Vagina (tissue), 2 donors: ENCODE data around the gene MPHOSPH9. TPM values are rescaled to one million over a fixed set of nuclear protein-coding genes. Genes with fewer than 3 reads are reported as not detected.

Experiments used
- DNase-seq, 2 donors: peaks; one replicate each; pipeline ENCODE4 v3.0.0-alpha.2; 2017; ENCODE audit errors: extremely low spot score in 2 of 2
- H3K27ac ChIP-seq: fragments of 200-600 bp; sonication (generic); one replicate; pipeline ENCODE4 v1.5.1; 2019
- H3K27me3 ChIP-seq: fragments of 200-600 bp; sonication (generic); one replicate; pipeline ENCODE4 v1.5.1; 2019
- H3K36me3 ChIP-seq, 2 donors: fragments of 200-600 bp; sonication (generic); one replicate each; pipeline ENCODE4 v1.5.1; 2017 to 2019
- H3K4me1 ChIP-seq: fragments of 200-600 bp; sonication (generic); one replicate; pipeline ENCODE4 v1.5.1; 2019
- H3K4me3 ChIP-seq, 2 donors: fragments of 200-600 bp; sonication (generic); 1 replicate in 1 of 2; 2 replicates in 1 of 2; pipeline ENCODE4 v1.5.1; 2016 to 2019
- H3K9me3 ChIP-seq: fragments of 200-600 bp; sonication (generic); one replicate; pipeline ENCODE4 v1.5.1; 2019
- POLR2A ChIP-seq, 2 donors: fragments of 450-650 bp; IDR thresholded peaks; one replicate each; pipeline ENCODE4 v1.6.1; 2017; ENCODE audit warnings: antibody characterized with exemption in 2 of 2, mild to moderate bottlenecking in 2 of 2, moderate library complexity in 2 of 2
- POLR2AphosphoS5 ChIP-seq, 2 donors: sonication (generic); formaldehyde crosslinking; IDR thresholded peaks; one replicate each; pipeline ENCODE4 v1.9.0; 2017; ENCODE audit warnings: antibody characterized with exemption in 2 of 2, mild to moderate bottlenecking in 2 of 2, low read depth in 1 of 2; ENCODE audit not compliant: insufficient read depth in 1 of 2
- intact Hi-C: fragments of 100-400 bp; cut with DNase I; formaldehyde crosslinking; loops from one replicate; pipeline ENCODE4 v1.15.1; 2023
- total RNA-seq: library from RNA; depleted of rRNA; stranded (reverse); fragments of >200 nt; gene quantifications from one replicate; pipeline ENCODE4 v1.2.3, GENCODE V29; 2016
- TF ChIP-seq, protein P1 (sequence below), 3 experiments: fragments of 450-650 bp in 2 of 3; fragments of 200-600 bp in 1 of 3; sonication (generic) in 1 of 3; IDR thresholded peaks; one replicate each; pipeline ENCODE4 v1.5.1; 2017 to 2019; ENCODE audit warnings: antibody characterized with exemption in 3 of 3, mild to moderate bottlenecking in 2 of 3, moderate library complexity in 2 of 3

Gene MPHOSPH9
- total RNA-seq, 1 donor from 2014 or later: 17.9 TPM

DNA sequence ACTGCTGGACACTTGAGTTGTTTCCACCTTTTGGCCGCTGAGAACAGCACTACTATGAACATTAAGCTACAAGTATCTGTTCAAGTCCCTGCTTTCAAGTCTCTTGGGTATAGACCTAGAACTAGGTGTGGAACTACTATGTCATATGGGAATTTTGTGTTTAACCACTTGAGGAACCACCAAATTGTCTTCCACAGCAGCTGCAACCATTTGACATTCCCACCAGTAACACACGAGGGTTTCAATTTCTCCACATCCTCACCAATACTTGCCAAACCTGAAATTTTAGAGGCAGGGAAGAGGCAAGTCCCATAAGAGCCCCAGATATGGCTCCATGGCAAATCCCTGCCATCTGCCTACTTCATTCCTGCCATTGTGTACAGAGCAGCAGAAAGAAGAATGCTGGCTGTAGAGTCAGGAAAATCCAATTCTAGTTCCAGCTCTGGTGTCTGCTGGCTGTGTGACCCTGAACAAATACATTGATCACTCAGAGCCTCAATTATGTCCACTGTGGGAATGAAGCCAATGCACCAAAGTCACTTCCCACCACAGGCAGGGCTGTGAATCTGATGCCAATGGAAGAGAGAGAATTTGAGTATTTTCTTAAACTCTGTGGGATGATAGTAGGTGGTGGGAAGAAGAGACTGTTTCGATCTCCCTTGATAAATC is 99.9 kb downstream of the MPHOSPH9 start:
- Histone ChIP-seq H3K4me3 (no peak overlapping the region), H3K9me3 (no peaks in the 10 kb centered on the region), H3K4me1 (peaks cover 22% of the 10 kb centered on the region), H3K27me3 (no peaks in the 10 kb centered on the region), H3K36me3 (no peaks in the 10 kb centered on the region), H3K27ac (no peak overlapping the region)
- TF ChIP-seq POLR2A (IDR thresholded peaks at IDR 0.05) (no peak), POLR2AphosphoS5 (IDR thresholded peaks at IDR 0.05; ENCODE audit: insufficient read depth in 1 of 2, low read depth in 1 of 2) (no peak)
- TF ChIP-seq, protein P1, sequence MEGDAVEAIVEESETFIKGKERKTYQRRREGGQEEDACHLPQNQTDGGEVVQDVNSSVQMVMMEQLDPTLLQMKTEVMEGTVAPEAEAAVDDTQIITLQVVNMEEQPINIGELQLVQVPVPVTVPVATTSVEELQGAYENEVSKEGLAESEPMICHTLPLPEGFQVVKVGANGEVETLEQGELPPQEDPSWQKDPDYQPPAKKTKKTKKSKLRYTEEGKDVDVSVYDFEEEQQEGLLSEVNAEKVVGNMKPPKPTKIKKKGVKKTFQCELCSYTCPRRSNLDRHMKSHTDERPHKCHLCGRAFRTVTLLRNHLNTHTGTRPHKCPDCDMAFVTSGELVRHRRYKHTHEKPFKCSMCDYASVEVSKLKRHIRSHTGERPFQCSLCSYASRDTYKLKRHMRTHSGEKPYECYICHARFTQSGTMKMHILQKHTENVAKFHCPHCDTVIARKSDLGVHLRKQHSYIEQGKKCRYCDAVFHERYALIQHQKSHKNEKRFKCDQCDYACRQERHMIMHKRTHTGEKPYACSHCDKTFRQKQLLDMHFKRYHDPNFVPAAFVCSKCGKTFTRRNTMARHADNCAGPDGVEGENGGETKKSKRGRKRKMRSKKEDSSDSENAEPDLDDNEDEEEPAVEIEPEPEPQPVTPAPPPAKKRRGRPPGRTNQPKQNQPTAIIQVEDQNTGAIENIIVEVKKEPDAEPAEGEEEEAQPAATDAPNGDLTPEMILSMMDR (IDR thresholded peaks at IDR 0.05): no peak
- DNase-seq: no peak
- intact Hi-C loops: no loop called here

- Histone ChIP-seq H3K4me3 (no peak overlapping the region), H3K4me1 (peaks cover 25% of the 10 kb centered on the region), H3K27me3 (no peaks in the 10 kb centered on the region), H3K9me3 (no peaks in the 10 kb centered on the region), H3K27ac (no peak overlapping the region), H3K36me3 (no peaks in the 10 kb centered on the region)
- no peak for TF ChIP-seq POLR2A (IDR thresholded peaks at IDR 0.05)
- TF ChIP-seq POLR2AphosphoS5 (IDR thresholded peaks at IDR 0.05; ENCODE audit: insufficient read depth in 1 of 2, low read depth in 1 of 2): no peak
- TF ChIP-seq, protein P1 (IDR thresholded peaks at IDR 0.05): no peak
- intact Hi-C loops: no loop called here
- no peak for DNase-seq
Measured at GRCh38 chr12:123131879-123132402, 101.0 kb downstream of the MPHOSPH9 start.

- H3K4me3 ChIP-seq: no peak overlapping the region
- DNase-seq: no peak
- TF ChIP-seq, protein P1 (IDR thresholded peaks at IDR 0.05): no peak
- TF ChIP-seq POLR2AphosphoS5 (IDR thresholded peaks at IDR 0.05; ENCODE audit: insufficient read depth in 1 of 2, low read depth in 1 of 2): no peak
- no peak for TF ChIP-seq POLR2A (IDR thresholded peaks at IDR 0.05)
- no peaks in the 10 kb centered on the region for H3K36me3 ChIP-seq
- no peak overlapping the region for H3K27ac ChIP-seq
- H3K4me1 ChIP-seq: peaks cover 31% of the 10 kb centered on the region
- no peaks in the 10 kb centered on the region for H3K9me3 ChIP-seq
- no peaks in the 10 kb centered on the region for H3K27me3 ChIP-seq
- intact Hi-C loops: no loop called here
Measured at GRCh38 chr12:123131291-123131832, 101.6 kb downstream of the MPHOSPH9 start.

- Histone ChIP-seq H3K4me3 (no peak overlapping the region), H3K36me3 (no peaks in the 10 kb centered on the region), H3K9me3 (no peaks in the 10 kb centered on the region), H3K27me3 (no peaks in the 10 kb centered on the region), H3K4me1 (peaks cover 40% of the 10 kb centered on the region), H3K27ac (no peak overlapping the region)
- TF ChIP-seq POLR2A (IDR thresholded peaks at IDR 0.05): no peak
- TF ChIP-seq, protein P1 (IDR thresholded peaks at IDR 0.05): no peak
- no peak for TF ChIP-seq POLR2AphosphoS5 (IDR thresholded peaks at IDR 0.05; ENCODE audit: insufficient read depth in 1 of 2, low read depth in 1 of 2)
- intact Hi-C loops: no loop called here
- DNase-seq: no peak
Measured at GRCh38 chr12:123129621-123130020, 103.3 kb downstream of the MPHOSPH9 start.

GRCh38 chr12:123127182-123127495 is 105.8 kb downstream of the MPHOSPH9 start:
- no peaks in the 10 kb centered on the region for H3K9me3 ChIP-seq
- no peaks in the 10 kb centered on the region for H3K27me3 ChIP-seq
- no peaks in the 10 kb centered on the region for H3K36me3 ChIP-seq
- no peak for DNase-seq
- H3K4me3 ChIP-seq: no peak overlapping the region
- intact Hi-C loops: no loop called here
- H3K4me1 ChIP-seq: peaks cover 27% of the 10 kb centered on the region
- H3K27ac ChIP-seq: peak overlapping the region; percentile 75
- TF ChIP-seq, protein P1 (IDR thresholded peaks at IDR 0.05): no peak
- TF ChIP-seq POLR2A (IDR thresholded peaks at IDR 0.05): no peak
- TF ChIP-seq POLR2AphosphoS5 (IDR thresholded peaks at IDR 0.05; ENCODE audit: insufficient read depth in 1 of 2, low read depth in 1 of 2): no peak
